ENCODE data around the gene MKKS. TPM values are rescaled to one million over a fixed set of nuclear protein-coding genes. Genes with fewer than 3 reads are reported as not detected.
A peak's percentile ranks its signal among the peaks of the same experiment; 100 is the strongest.

The MKKS gene
- 10.5 and 12.6 TPM in 2 replicates for total RNA-seq
- total RNA-seq (2013), result 11.1 TPM
- 3.2 and 6.0 TPM in 2 replicates for polyA plus RNA-seq
- 3.0 and 3.4 TPM in 2 replicates for polyA minus RNA-seq

GRCh38 chr20:10433623-10434466, at the start of gene MKKS:
Gene MKKS, minus strand, starts transcription at chr20:10434222. Its CDS starts 20,708 bp downstream, at chr20:10413514.
- H3K4me1 Mint-ChIP-seq, result peaks cover 47% of the 10 kb centered on the region
- peak within 1 kb of the TSS; percentile 97 for H3K27ac Mint-ChIP-seq
- Histone ChIP-seq H3K79me2 (ENCODE audit: control insufficient read depth, insufficient read depth, low read length) (no peaks in the 10 kb centered on the region), H3K9me3 (ENCODE audit: control extremely low read depth in 1 of 3, control insufficient read depth in 2 of 3, insufficient read depth in 1 of 3, low read length in 2 of 3) (no peaks in the 10 kb centered on the region), H3K4me2 (replicated peaks; ENCODE audit: low read depth, low read length, poor library complexity, severe bottlenecking) (peak within 1 kb of the TSS; percentile 74), H3K27me3 (replicated peaks in 1 of 4; ENCODE audit: control extremely low read depth in 1 of 4, control insufficient read depth in 3 of 4, insufficient read depth in 4 of 4, low read length in 3 of 4) (no peaks in the 10 kb centered on the region), H3K4me3 (ENCODE audit: control extremely low read depth in 1 of 5, extremely low read depth in 1 of 5, insufficient read depth in 1 of 5, low read depth in 2 of 5, low read length in 4 of 5) (peak within 1 kb of the TSS; percentile 72 to 93 (median 73)), H3K27ac (ENCODE audit: low read length in 2 of 2) (peak within 1 kb of the TSS; percentile 81 to 95), H4K20me1 (ENCODE audit: control insufficient read depth, insufficient read depth, low read length, poor library complexity, severe bottlenecking) (peaks cover 6% of the 10 kb centered on the region), H3K36me3 (replicated peaks in 1 of 2; ENCODE audit: control extremely low read depth in 1 of 2, control insufficient read depth in 1 of 2, extremely low read depth in 1 of 2, insufficient read depth in 2 of 2, low read length in 1 of 2) (no peaks in the 10 kb centered on the region), H3K9ac (ENCODE audit: low read length) (peak within 1 kb of the TSS; percentile 84), H3K4me1 (ENCODE audit: control insufficient read depth in 2 of 2, insufficient read depth in 2 of 2, low read length in 2 of 2) (peaks cover 11 to 12% of the 10 kb centered on the region in 2 donors), H2AFZ (ENCODE audit: insufficient read depth, low read depth, low read length, poor library complexity, severe bottlenecking) (peak within 1 kb of the TSS; percentile 93)
- peak within 1 kb of the TSS; percentile 94 for H3K4me3 Mint-ChIP-seq
- ATAC-seq (ENCODE audit: low read depth) (peak; percentile 68), DNase-seq (peak; percentile 93)
- 0% methylated on average over 65 of the region's 73 CpGs for WGBS (ENCODE audit: insufficient coverage)
- POLR2A ChIA-PET, result no interaction called here
- TF ChIP-seq EZH2 (IDR thresholded peaks at IDR 0.05; ENCODE audit: borderline replicate concordance, insufficient read depth, low read depth, low read length, poor library complexity, severe bottlenecking) (no peak), CTCF (IDR thresholded peaks at IDR 0.05) (no peak)
- no peaks in the 10 kb centered on the region for H3K27me3 Mint-ChIP-seq
- no peaks in the 10 kb centered on the region for H3K9me3 Mint-ChIP-seq (ENCODE audit: insufficient read depth)
- intact Hi-C loops (cut with micrococcal nuclease), result loop anchor here (2.0 kb wide), 3 partner anchors 43 to 399 kb away; partner anchors contain the start of gene ANKEF1
- CTCF ChIA-PET, result interaction anchor here (0.7 to 4.5 kb wide), 3 partner anchors 7 to 455 kb away, joined by 3 to 20 read pairs (median 10); no protein-coding TSS in a partner anchor

GRCh38 chr20:10483691-10484090, 49.7 kb upstream of the MKKS start:
- Mint-ChIP-seq H3K9me3 (ENCODE audit: insufficient read depth) (no peaks in the 10 kb centered on the region), H3K27me3 (no peaks in the 10 kb centered on the region), H3K4me3 (no peak overlapping the region), H3K4me1 (peaks cover 5% of the 10 kb centered on the region), H3K27ac (no peak overlapping the region)
- WGBS (ENCODE audit: insufficient coverage), result no CpG with 5 or more reads among the region's 2 CpGs
- Histone ChIP-seq H4K20me1 (ENCODE audit: control insufficient read depth, insufficient read depth, low read length, poor library complexity, severe bottlenecking) (peaks cover 3% of the 10 kb centered on the region), H3K4me2 (replicated peaks; ENCODE audit: low read depth, low read length, poor library complexity, severe bottlenecking) (no peak overlapping the region), H2AFZ (ENCODE audit: insufficient read depth, low read depth, low read length, poor library complexity, severe bottlenecking) (no peak overlapping the region), H3K4me3 (ENCODE audit: control extremely low read depth in 1 of 5, extremely low read depth in 1 of 5, insufficient read depth in 1 of 5, low read depth in 2 of 5, low read length in 4 of 5) (no peak overlapping the region), H3K36me3 (replicated peaks in 1 of 2; ENCODE audit: control extremely low read depth in 1 of 2, control insufficient read depth in 1 of 2, extremely low read depth in 1 of 2, insufficient read depth in 2 of 2, low read length in 1 of 2) (no peaks in the 10 kb centered on the region), H3K27ac (ENCODE audit: low read length in 2 of 2) (no peak overlapping the region), H3K79me2 (ENCODE audit: control insufficient read depth, insufficient read depth, low read length) (peaks cover 20% of the 10 kb centered on the region), H3K9me3 (ENCODE audit: control extremely low read depth in 1 of 3, control insufficient read depth in 2 of 3, insufficient read depth in 1 of 3, low read length in 2 of 3) (no peaks in the 10 kb centered on the region), H3K27me3 (replicated peaks in 1 of 4; ENCODE audit: control extremely low read depth in 1 of 4, control insufficient read depth in 3 of 4, insufficient read depth in 4 of 4, low read length in 3 of 4) (no peaks in the 10 kb centered on the region), H3K9ac (ENCODE audit: low read length) (no peak overlapping the region), H3K4me1 (ENCODE audit: control insufficient read depth in 2 of 2, insufficient read depth in 2 of 2, low read length in 2 of 2) (no peaks in the 10 kb centered on the region)
- ChIA-PET POLR2A (no interaction called here), CTCF (no interaction called here)
- intact Hi-C loops (cut with micrococcal nuclease), result no loop called here
- DNase-seq (no peak), ATAC-seq (ENCODE audit: low read depth) (no peak)
- TF ChIP-seq CTCF (IDR thresholded peaks at IDR 0.05) (no peak), EZH2 (IDR thresholded peaks at IDR 0.05; ENCODE audit: borderline replicate concordance, insufficient read depth, low read depth, low read length, poor library complexity, severe bottlenecking) (no peak)
